NT2/D1 (cell line): ENCODE data around the gene SCN3A.

Source experiments
- YY1 ChIP-seq: IDR thresholded peaks from 2 replicates; pipeline ENCODE4 v1.6.1; 2011; ENCODE audit not compliant: insufficient read length, insufficient read depth
- ZNF274 ChIP-seq: IDR thresholded peaks from 2 replicates; pipeline ENCODE4 v1.6.1; 2011; ENCODE audit warnings: mild to moderate bottlenecking, low read depth, low read length

DNA sequence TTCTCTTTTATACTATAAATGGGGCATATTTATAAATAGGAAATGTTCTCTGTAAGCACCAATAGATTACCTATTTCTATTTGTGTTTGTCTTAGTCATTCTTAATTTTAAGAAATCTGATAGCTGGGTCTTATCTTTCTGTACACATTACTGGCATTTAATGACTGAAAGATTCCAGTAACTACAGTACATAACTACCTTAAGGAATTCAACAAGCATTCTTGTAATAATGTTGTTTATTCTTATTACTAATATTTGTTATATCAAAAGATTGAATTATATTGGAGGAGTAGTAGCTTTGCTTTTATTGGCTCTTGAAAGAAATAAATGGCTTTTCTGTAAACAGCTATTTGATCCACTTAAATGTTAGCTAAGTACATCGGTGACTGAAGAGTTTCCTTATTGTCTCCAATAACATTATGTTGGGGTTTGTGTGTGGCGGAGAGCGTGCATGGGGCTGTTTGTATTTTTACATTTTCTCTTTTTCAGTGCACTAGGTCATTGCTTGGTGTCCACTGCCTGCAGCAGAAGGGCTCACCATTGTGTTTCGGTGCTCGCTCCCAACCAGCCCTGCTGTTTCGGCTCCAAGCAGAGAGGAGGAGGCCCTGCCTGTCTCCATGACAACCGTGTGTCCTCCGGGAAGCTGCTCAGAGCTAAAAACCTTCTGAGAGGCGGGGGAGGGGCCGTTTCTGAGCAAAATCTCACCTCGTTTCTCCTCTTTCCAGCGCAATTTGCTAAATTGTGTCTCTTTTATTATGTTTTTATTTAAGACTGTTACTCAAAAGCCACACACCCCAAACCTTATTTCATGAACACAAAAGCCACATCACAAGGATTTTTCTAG, 136.0 kb downstream of the SCN3A start:
- TF ChIP-seq ZNF274 (no peak), YY1 (no peak)
